Cardiac atrium fibroblast (primary cell): ENCODE results near the gene STK4. TPM values are rescaled to one million over a fixed set of nuclear protein-coding genes. Genes with fewer than 3 reads are reported as not detected.

ENCODE experiments used
- total RNA-seq: library from RNA; depleted of rRNA; stranded (reverse); fragments of >200 nt; gene quantifications from 2 replicates; pipeline ENCODE4 v1.2.3, GENCODE V29; 2015

The STK4 gene
- total RNA-seq, result 13.5 and 19.8 TPM in 2 replicates

DNA sequence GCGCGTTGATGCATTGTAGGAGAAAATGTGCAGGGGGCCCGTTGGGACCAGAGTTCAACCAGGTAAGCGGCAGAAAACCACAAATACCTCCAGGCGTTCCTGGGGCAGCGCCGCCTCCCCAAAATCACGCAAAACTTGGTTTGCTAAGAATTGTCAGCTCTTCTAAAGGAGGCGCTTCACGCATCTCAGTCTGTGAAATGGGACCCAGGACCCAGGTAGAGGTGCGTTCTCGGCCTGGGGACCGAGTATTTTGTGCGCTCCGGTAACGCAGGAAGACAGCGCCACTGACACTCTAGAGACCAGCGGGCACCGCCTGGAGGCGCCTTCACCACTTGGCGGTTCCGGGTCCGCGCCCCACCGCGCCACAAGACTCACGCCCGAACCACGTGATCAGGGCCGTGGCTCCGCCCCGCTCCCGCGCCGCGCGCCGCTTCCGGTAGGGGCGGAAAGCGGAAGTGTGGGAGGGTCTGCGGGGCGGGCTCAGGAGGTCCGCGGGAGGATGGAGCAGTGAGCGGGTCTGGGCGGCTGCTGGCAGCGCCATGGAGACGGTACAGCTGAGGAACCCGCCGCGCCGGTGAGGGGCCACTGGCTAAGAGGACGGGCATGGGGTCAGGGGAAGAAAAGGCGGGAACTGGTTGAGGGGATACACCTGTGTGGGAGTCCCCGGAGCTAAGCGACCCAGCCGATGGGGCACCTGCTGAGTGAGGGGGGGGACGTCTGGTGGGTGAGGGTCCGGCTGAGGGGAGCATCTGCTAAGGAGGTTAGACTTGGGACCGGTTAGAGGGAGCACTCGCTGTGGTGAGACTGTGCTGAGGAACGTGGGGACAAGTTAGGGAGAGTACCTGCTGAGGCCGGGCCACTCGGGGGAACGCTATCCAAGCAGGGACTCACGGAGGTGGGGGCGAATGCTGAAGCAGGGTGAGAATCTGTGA is at the start of gene STK4:
TSS of gene STK4 (plus strand) at position 483 of the 932 bp plus-strand sequence. CDS start at position 540, 57 bp downstream.

DNA sequence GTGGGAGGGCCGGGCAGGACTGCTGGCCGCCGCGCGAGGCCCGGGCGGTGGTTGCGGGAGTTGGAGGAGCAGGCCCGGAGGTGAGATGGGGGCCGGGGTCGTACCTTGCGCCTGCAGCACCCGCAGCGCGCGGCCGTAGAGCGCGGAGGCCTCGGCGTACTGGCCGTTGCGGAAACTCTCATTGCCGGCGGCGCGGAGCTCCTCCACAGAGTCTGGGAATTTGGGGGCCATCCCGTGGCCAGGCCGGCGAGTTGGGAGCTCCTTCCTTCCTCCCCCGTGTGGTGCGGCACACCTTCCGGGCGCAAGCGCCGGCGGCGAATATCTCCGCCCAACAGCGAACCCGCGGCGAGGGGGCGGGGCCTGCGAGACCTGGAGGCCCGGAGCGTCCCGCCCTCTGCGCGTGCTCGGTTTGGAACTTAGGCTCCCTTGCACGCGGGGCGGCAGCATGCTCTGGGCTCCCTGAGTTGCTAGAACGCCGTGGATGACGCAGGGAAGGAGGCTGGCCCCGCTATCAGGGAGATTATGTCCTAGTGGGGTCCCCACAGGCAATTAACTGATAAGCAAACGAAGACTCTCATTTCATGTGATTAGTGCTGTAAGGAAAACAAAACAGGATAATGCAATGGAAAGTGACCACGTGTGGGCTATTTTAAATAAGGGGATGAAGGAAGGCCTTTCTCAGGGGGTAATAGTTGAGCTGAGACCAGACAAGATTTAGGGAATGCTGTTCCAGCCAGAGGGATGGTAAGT is 6.0 kb upstream of the STK4 start, which contains the start of gene TOMM34:
TSS of gene TOMM34 (minus strand) at position 295 of the 750 bp plus-strand sequence. CDS start at position 231, 64 bp downstream.

DNA sequence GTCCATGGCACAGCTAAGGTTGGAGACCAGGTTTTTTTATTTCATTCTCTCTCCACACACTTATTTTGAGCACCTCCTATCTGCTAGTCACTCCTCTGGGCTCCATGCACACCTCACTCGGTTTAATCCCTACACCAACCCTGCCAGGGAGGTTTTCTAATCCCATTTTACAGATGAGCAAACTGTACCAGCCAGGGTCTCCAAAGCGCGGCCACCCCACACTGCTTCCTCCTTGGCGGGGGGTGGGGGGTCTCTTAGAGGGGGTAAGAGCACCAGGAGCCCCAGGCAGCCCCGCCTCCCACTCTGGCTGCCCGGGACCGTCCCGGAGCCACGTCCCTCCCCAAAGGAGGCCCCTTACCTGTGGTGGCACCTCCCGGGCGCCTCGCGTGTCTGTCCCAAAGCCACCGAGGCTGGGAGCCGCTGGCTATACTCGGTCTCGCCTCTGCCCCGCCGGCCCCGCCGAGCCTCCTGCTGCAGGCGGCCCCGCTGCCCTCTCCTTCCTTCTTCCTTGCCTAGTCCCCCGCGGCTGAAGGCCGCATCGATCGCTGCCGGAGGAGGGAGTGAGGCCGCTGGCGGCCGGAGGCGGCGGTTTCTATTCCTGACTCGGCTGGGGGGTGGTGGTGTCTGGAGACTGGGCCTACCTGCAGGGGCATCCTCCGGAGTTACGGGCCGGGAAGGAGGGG is 134.4 kb downstream of the STK4 start, which contains the start of gene KCNS1:
TSS of gene KCNS1 (minus strand) at position 565 of the 683 bp plus-strand sequence. CDS start 1,891 bp downstream, outside the sequence.

DNA sequence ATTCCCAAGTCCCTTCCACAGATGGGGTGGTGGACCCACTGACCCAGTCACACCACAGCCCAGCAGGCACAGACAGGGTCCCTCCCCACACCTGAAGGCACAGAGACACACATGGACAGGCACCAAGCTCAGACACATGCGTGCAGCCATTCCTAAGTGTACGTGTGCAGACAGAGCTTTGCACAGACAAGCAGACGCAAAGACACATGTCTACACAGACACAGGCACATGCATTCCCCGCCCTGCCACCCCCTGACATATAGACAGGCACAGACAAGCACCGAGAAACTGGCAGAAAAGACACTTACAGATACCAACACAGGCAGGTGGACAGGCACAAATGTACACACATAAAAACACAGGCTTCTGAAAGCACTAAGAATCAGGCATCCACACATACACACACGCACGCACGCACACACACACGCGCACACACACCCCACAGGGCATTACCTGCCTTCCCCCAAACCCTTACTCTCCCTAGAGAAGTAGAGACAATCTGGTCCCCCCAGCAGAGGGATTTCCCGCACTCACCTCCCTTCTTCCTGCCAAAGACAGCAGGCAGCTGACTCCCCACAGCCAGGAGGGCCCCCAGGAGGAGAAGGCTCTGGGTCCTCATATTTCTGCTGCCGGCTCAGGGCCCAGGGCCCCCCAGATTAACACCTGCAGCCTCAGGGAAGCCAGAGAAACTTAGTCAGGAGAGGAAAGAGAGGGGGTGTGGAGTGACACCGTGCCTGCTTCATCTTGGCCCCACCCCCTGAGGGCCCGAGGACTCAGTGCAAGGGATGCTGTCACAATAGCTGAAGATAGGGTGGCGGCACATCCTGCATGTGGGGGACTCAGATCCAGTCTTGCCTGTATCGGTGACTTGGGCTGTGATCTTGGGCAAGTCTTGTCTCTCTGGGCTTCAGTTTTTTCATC is 148.4 kb downstream of the STK4 start, which contains the start of gene WFDC5:
TSS of gene WFDC5 (minus strand) at position 710 of the 921 bp plus-strand sequence. CDS start at position 619, 91 bp downstream.

DNA sequence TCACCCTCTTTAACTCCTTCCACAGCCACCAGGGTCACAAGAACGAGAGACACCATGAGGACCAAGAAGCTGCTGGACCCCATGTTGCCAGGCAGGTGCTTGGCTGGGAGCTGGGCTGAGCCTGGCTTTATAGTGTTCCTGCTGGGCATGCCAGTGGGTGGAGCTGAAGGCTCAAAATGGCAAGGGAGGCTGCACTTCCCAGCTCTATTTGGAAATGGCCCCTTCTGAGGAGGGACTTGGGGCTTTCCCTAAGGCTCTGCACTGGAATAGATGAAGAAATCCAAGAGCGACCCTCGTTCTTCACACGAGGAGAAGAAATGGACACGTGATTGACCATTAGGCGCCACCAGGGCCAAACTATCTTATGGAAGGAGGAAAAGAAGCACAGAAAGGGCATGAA is 158.1 kb downstream of the STK4 start, which contains the start of gene WFDC12:
TSS of gene WFDC12 (minus strand) at position 101 of the 400 bp plus-strand sequence. CDS start at position 83, 18 bp downstream.

Other genes with a start within 250 kb of the STK4 start
- gene KCNK15, start 220.6 kb upstream of the STK4 start, total RNA-seq, result 0.18 and 1.1 TPM in 2 replicates
- not detected in 2 replicates for gene RIMS4, start 156.0 kb upstream of the STK4 start, total RNA-seq
- gene YWHAB, start 80.8 kb upstream of the STK4 start, total RNA-seq, result 96.9 and 116 TPM in 2 replicates
- gene PABPC1L, start 56.5 kb upstream of the STK4 start, total RNA-seq, result 11.6 and 20.1 TPM in 2 replicates
- gene TOMM34, start 6.1 kb upstream of the STK4 start, total RNA-seq, result 22.0 and 42.9 TPM in 2 replicates
- 2.3 and 2.4 TPM in 2 replicates for gene KCNS1, start 134.6 kb downstream of the STK4 start, total RNA-seq
- gene WFDC5, start 148.7 kb downstream of the STK4 start, total RNA-seq, result not detected in 2 replicates
- gene WFDC12, start 158.0 kb downstream of the STK4 start, total RNA-seq, result not detected in 2 replicates
- 4.5 TPM in 1 of 2 replicates, not detected in the other for gene PI3, start 208.4 kb downstream of the STK4 start, total RNA-seq
- gene SEMG1, start 240.5 kb downstream of the STK4 start, total RNA-seq, result not detected in 2 replicates